ENCODE measurements around the gene ZNF629.
"Not testable (repeated sequence)": the region's sequence is repeated elsewhere in the genome, so short reads cannot be mapped to it uniquely, and the experiment has no call there.

Gene ZNF629

GRCh38 chr16:30813821-30814189, 26.8 kb upstream of the ZNF629 start:
- no peak for TF ChIP-seq POLR2AphosphoS5 (IDR thresholded peaks at IDR 0.05; ENCODE audit: borderline replicate concordance, low read depth, low read length)
- no peak for TF ChIP-seq FOXP2 (optimal IDR thresholded peaks at IDR 0.05; ENCODE audit: control extremely low read depth, extremely low read length, insufficient read depth)
- no peak for TF ChIP-seq EZH2 (IDR thresholded peaks at IDR 0.05)
- Histone ChIP-seq H3K9me3 (ENCODE audit: low read depth, low read length) (no peaks in the 10 kb centered on the region), H3K4me3 (peak overlapping the region; percentile 74), H3K9ac (ENCODE audit: insufficient read length) (peak overlapping the region; percentile 70), H3K27ac (peak overlapping the region; percentile 2; the same call in 1 of the 2 replicates), H3K36me3 (ENCODE audit: insufficient read depth, low read length) (no peaks in the 10 kb centered on the region)
- DNase-seq (ENCODE audit: low read depth, low spot score) = no peak

DNA sequence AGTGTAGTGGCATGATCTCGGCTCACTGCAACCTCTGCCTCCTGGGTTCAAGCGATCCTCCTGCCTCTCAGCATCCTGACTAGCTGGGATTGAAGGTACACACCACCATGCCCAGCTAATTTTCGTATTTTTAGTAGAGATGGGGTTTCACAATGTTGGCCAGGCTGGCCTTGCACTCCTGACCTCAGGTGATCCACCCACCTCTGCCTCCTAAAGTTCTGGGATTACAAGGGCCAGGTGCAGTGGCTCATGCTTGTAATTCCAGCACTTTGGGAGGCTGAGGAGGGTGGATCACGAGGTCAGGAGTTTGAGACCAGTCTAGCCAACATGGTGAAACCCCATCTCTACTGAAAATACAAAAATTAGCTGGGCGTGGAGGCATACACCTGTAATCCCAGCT, 22.7 kb upstream of the ZNF629 start:
- H3K27ac ChIP-seq; H3K4me3 ChIP-seq; H3K9ac ChIP-seq (ENCODE audit: insufficient read length); DNase-seq (ENCODE audit: low read depth, low spot score); H3K9me3 ChIP-seq (ENCODE audit: low read depth, low read length); H3K36me3 ChIP-seq (ENCODE audit: insufficient read depth, low read length): not testable (repeated sequence)

GRCh38 chr16:30808890-30809426, 22.0 kb upstream of the ZNF629 start:
- H3K9me3 ChIP-seq (ENCODE audit: low read depth, low read length); H3K4me3 ChIP-seq; H3K36me3 ChIP-seq (ENCODE audit: insufficient read depth, low read length); H3K27ac ChIP-seq; H3K9ac ChIP-seq (ENCODE audit: insufficient read length); DNase-seq (ENCODE audit: low read depth, low spot score): not testable (repeated sequence)

GRCh38 chr16:30808146-30808545, 21.1 kb upstream of the ZNF629 start:
- DNase-seq (ENCODE audit: low read depth, low spot score) = no peak
- no peaks in the 10 kb centered on the region for H3K36me3 ChIP-seq (ENCODE audit: insufficient read depth, low read length)
- no peak overlapping the region for H3K4me3 ChIP-seq
- H3K9me3 ChIP-seq (ENCODE audit: low read depth, low read length) = no peaks in the 10 kb centered on the region
- no peak overlapping the region for H3K9ac ChIP-seq (ENCODE audit: insufficient read length)
- TF ChIP-seq EZH2 (IDR thresholded peaks at IDR 0.05) (no peak), POLR2AphosphoS5 (IDR thresholded peaks at IDR 0.05; ENCODE audit: borderline replicate concordance, low read depth, low read length) (no peak), FOXP2 (optimal IDR thresholded peaks at IDR 0.05; ENCODE audit: control extremely low read depth, extremely low read length, insufficient read depth) (no peak)
- no peak overlapping the region for H3K27ac ChIP-seq

- TF ChIP-seq POLR2AphosphoS5 (IDR thresholded peaks at IDR 0.05; ENCODE audit: borderline replicate concordance, low read depth, low read length) (peak; percentile 65; the same call in 1 of the 2 replicates), EZH2 (IDR thresholded peaks at IDR 0.05) (no peak), FOXP2 (optimal IDR thresholded peaks at IDR 0.05; ENCODE audit: control extremely low read depth, extremely low read length, insufficient read depth) (no peak)
- no peak overlapping the region for H3K9ac ChIP-seq (ENCODE audit: insufficient read length)
- no peaks in the 10 kb centered on the region for H3K9me3 ChIP-seq (ENCODE audit: low read depth, low read length)
- H3K27ac ChIP-seq = no peak overlapping the region
- H3K4me3 ChIP-seq = no peak overlapping the region
- H3K36me3 ChIP-seq (ENCODE audit: insufficient read depth, low read length) = no peaks in the 10 kb centered on the region
- no peak for DNase-seq (ENCODE audit: low read depth, low spot score)
These were observed 18.6 kb upstream of the ZNF629 start for GRCh38 chr16:30805370-30806169.

GRCh38 chr16:30805056-30805369, 18.0 kb upstream of the ZNF629 start:
- no peak for DNase-seq (ENCODE audit: low read depth, low spot score)
- Histone ChIP-seq H3K27ac (no peak overlapping the region), H3K36me3 (ENCODE audit: insufficient read depth, low read length) (no peaks in the 10 kb centered on the region), H3K9me3 (ENCODE audit: low read depth, low read length) (no peaks in the 10 kb centered on the region), H3K4me3 (no peak overlapping the region), H3K9ac (ENCODE audit: insufficient read length) (no peak overlapping the region)
- no peak for TF ChIP-seq EZH2 (IDR thresholded peaks at IDR 0.05)
- no peak for TF ChIP-seq FOXP2 (optimal IDR thresholded peaks at IDR 0.05; ENCODE audit: control extremely low read depth, extremely low read length, insufficient read depth)
- no peak for TF ChIP-seq POLR2AphosphoS5 (IDR thresholded peaks at IDR 0.05; ENCODE audit: borderline replicate concordance, low read depth, low read length)

GRCh38 chr16:30802936-30803335, 15.9 kb upstream of the ZNF629 start:
- Histone ChIP-seq H3K27ac (no peak overlapping the region), H3K9me3 (ENCODE audit: low read depth, low read length) (no peaks in the 10 kb centered on the region), H3K9ac (ENCODE audit: insufficient read length) (no peak overlapping the region), H3K4me3 (no peak overlapping the region), H3K36me3 (ENCODE audit: insufficient read depth, low read length) (no peaks in the 10 kb centered on the region)
- no peak for DNase-seq (ENCODE audit: low read depth, low spot score)
- no peak for TF ChIP-seq POLR2AphosphoS5 (IDR thresholded peaks at IDR 0.05; ENCODE audit: borderline replicate concordance, low read depth, low read length)
- TF ChIP-seq FOXP2 (optimal IDR thresholded peaks at IDR 0.05; ENCODE audit: control extremely low read depth, extremely low read length, insufficient read depth) = no peak
- no peak for TF ChIP-seq EZH2 (IDR thresholded peaks at IDR 0.05)

DNA sequence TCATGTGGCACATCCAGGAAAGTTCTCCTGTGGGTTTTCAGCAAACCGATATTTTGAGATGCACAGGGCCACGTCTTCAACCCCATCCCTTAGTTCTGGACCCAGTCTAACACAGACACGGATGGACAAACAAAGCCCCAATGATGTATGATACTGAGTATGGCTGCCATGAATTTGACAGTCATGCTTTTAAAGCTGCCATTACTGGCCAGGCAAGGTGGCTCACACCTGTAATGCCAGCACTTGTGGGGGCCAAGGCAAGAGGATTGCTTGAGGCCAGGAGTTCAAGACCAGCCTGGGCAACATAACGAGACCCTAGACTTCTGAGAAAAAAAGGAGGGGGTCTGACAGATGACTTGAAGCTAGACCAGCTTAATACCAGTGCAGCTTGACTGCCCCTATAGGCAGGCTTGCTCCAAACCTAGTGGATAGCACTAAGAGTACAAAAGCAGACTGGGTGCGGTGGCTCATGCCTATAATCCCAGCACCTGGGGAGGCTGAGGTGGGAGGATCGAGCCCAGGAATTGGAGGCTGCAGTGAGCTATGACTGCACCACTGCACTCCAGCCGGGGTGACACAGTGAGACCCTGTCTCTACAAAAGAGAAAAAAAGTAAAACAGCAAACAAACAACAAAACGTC, 10.8 kb upstream of the ZNF629 start:
- Histone ChIP-seq H3K4me3 (no peak overlapping the region), H3K27ac (no peak overlapping the region), H3K36me3 (ENCODE audit: insufficient read depth, low read length) (no peaks in the 10 kb centered on the region), H3K9me3 (ENCODE audit: low read depth, low read length) (no peaks in the 10 kb centered on the region), H3K9ac (ENCODE audit: insufficient read length) (no peak overlapping the region)
- no peak for TF ChIP-seq POLR2AphosphoS5 (IDR thresholded peaks at IDR 0.05; ENCODE audit: borderline replicate concordance, low read depth, low read length)
- DNase-seq (ENCODE audit: low read depth, low spot score) = no peak

DNA sequence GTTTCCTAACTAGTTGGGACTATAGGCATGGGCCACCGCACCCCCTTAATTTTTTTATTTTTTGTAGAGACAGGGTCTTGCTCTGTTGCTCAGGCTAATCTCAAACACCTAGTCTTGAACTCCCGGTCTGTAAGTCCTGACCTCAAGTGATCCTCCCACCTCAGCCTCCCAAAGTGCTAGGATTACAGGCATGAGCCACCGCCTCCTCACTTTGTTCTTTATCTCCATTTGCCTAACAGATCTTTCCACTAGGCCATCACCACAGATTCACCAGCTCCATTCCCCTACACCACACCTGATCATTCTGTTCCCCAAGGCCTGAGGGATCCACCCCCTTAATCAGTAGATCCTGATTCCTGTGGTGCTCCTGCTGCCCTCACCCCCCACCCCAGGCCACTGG, 7.6 kb upstream of the ZNF629 start:
- Histone ChIP-seq H3K9me3 (ENCODE audit: low read depth, low read length) (no peaks in the 10 kb centered on the region), H3K27ac (no peak overlapping the region), H3K4me3 (no peak overlapping the region), H3K36me3 (ENCODE audit: insufficient read depth, low read length) (no peaks in the 10 kb centered on the region), H3K9ac (ENCODE audit: insufficient read length) (no peak overlapping the region)
- no peak for TF ChIP-seq EZH2 (IDR thresholded peaks at IDR 0.05)
- no peak for TF ChIP-seq FOXP2 (optimal IDR thresholded peaks at IDR 0.05; ENCODE audit: control extremely low read depth, extremely low read length, insufficient read depth)
- TF ChIP-seq POLR2AphosphoS5 (IDR thresholded peaks at IDR 0.05; ENCODE audit: borderline replicate concordance, low read depth, low read length) = no peak
- DNase-seq (ENCODE audit: low read depth, low spot score) = no peak
